Measurements from ENCODE around the gene NUDT8.

- no peak for TF ChIP-seq CTCF (IDR thresholded peaks at IDR 0.05)
- TF ChIP-seq POLR2A (IDR thresholded peaks at IDR 0.05): no peak
Observed at GRCh38 chr11:67675058-67675747, 45.5 kb upstream of the NUDT8 start.

Data from thyroid gland (tissue), 4 donors.